GM18517 (cell line): Measurements from ENCODE around the gene CHDH.

Experiments used
- ATAC-seq: cut with Tn5 transposase; IDR thresholded peaks from one replicate; pipeline ENCODE4 v1.9.1; 2021; ENCODE audit warnings: mild to moderate bottlenecking, moderate library complexity; ENCODE audit not compliant: unreplicated experiment

The CHDH gene

DNA sequence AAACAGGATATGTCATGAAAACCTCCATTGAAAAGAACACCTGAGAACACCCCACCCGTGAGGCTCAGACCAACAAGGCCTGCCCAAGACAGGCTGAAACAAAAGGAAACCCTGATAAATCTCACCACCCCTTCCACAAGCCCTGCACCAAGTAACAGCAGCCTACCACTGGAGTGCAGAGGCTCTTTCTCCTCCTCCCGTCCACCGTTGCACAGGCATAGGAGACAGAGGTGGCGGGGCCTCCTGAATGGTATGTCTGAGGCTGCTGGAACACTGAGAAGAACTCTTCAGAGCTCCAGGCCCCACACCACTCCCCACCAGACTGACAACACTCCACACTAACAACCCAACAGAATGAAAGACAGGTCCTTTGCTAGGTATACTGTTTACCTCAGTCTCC, 21.4 kb downstream of the CHDH start:
- no peak for ATAC-seq

DNA sequence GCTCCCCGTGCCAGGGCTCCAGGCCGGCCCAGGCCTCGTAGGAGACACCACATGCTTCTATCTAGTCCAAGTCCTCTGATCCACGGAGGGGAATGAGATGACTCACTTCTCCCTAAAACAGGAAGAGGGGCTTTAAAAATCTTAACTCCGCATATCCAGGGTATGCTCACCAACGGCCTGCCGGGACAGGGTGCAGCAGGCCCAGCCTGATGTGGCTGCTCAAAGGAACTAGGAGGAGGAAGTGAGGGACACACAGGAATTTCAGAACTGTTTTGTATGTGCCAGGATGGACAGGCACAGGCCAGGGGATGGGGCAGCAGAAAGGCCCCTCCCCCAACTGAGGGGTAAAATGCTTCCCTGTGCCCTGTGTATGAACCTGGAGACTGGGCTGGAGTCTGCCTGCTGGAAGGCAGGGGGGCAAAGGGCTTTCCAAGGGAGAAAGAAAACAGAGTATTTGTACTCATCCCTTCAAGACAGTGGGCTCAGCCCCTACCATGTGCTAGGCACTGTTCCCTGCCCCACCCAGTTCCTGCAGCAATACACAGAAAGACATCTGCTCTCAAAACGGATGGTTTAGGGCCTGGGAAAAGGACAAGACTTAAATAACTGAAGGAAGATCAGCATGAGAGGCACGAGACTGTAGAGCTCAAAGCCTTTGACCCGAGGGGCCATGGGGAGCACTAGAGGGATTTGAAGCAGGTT, 22.1 kb downstream of the CHDH start:
- no peak for ATAC-seq

DNA sequence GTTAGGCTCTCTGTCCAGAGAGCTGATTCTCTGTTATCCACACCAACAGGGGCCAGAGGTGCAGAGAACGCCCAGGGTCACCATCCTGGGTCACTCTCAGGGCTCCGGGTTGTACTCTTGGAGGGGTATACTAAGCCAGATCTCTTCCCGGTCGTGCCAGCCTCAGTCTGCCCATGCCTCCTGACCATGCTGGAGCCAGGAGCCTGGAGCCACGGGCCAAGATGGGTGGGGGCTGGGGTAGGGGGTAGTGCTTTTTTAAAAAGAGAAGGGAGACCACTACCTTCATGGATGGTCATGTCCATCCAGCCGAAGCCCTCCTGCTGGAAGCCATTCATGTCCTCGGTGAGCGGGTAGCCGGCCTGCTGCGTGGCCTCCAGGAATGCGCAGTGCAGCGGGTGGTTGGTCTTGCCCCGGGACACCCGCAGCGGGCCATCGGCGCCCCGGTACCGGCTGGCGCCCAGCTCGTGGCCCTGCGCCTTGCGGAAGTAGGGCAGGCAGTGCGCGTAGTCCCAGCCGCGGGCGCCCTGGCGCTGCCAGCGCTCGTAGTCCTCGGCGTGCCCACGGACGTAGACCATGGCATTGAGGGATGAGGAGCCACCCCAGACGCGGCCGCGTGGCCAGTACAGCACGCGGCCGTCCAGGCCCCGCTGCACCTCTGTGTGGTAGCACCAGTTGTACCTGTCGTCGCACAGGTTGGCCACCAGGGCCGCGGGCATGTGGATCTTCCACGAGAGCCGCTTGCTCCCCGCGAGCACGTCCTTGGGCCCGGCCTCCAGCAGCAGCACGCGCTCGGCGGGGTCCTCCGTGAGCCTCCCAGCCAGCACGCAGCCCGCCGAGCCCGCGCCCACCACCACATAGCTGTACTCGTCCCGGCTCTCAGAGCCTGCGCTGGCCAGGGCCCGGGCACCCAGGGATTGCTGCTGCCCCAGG, 22.9 kb downstream of the CHDH start:
- no peak for ATAC-seq

- ATAC-seq: no peak
Measured at GRCh38 chr3:53822331-53822741, 23.9 kb downstream of the CHDH start.

DNA sequence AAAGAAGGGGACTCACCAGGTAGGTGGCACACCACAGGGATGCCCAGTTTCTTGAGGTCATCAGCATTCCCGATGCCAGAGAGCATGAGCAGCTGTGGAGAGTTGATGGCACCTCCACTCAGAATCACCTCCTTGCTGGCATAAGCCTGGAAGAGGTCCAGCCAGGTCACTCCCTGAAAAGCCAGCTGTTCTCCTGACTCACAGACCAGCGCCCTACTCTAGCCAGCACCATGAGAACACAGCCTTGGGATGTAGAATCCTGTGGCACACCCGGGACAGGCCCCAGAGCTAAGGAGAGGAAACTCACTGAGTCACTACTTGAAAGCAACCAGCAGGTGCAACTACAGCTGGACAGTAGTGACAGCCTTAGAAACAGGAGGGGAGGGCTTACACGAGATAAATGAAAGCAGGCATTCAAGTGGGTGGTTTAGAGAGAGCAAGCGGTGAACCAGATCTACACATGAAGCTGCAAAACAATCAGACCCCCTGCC, 24.5 kb downstream of the CHDH start:
- ATAC-seq: no peak

GRCh38 chr3:53820756-53821580, 25.3 kb downstream of the CHDH start:
- ATAC-seq: no peak

- no peak for ATAC-seq
Measured at GRCh38 chr3:53820084-53820483, 26.1 kb downstream of the CHDH start.

- ATAC-seq: no peak
Measured at GRCh38 chr3:53819163-53819868, 26.9 kb downstream of the CHDH start.

- no peak for ATAC-seq
Measured at GRCh38 chr3:53818221-53819162, 27.7 kb downstream of the CHDH start.

GRCh38 chr3:53817809-53818208, 28.4 kb downstream of the CHDH start:
- no peak for ATAC-seq

- no peak for ATAC-seq
Measured at GRCh38 chr3:53817211-53817610, 29.0 kb downstream of the CHDH start.

GRCh38 chr3:53816425-53816824, 29.8 kb downstream of the CHDH start:
- no peak for ATAC-seq

GRCh38 chr3:53815651-53816050, 30.6 kb downstream of the CHDH start:
- no peak for ATAC-seq

DNA sequence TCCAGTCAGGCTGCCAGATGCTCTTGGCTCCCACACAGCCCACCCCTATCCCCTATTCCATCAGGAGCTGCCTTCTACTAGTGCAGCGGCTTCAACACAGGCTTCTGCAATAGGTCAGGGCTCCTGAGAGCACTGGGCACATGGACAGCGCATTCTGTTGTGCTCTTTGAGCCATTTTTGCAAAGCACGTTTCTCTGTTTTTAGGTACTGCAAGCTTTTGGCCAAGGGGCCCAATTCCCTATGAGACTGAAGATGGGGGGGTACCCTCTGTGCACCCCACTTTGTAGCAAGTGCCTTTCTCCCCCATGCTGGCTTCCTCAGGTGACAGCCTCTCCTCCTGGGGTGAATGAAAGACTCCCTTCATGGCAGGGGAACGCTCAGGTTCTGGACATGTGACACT, 31.2 kb downstream of the CHDH start:
- no peak for ATAC-seq

DNA sequence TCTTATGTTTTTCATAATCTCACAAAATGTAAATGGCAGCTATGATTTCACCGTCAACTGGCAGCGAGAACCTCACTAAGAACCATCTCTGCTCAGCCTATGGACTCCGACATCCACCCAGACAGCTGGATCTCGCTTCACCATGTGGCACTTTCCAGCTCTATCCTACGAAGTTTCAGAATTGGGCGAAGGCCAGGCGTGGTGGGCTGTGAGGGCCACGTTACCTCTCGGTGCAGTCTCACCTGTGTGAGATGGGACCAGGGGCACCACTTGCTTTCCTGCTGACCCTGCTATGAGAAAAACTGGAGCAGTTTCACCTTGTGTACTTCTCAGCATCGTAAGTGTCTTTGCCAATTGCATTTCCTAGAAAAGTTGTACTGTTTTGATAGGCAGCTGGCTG, 32.3 kb downstream of the CHDH start:
- ATAC-seq: no peak

DNA sequence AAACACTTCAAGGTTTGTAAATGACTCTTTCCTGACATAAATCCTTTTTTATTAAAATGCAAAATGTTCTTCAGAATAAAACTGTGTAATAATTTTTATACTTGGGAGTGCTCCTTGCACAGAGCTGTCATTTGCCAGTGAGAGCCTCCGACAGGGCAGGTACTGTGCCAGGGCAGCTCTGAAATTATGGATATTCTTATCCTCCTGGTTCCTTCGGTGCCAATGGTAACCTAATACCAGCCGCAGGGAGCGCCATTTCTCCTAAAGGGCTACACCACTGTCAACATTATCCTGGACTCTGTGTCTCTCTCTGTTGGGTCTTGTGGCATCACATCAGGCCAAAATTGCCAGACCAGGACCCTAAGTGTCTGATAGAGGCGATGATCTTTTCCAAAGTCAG, 33.0 kb downstream of the CHDH start:
- no peak for ATAC-seq

DNA sequence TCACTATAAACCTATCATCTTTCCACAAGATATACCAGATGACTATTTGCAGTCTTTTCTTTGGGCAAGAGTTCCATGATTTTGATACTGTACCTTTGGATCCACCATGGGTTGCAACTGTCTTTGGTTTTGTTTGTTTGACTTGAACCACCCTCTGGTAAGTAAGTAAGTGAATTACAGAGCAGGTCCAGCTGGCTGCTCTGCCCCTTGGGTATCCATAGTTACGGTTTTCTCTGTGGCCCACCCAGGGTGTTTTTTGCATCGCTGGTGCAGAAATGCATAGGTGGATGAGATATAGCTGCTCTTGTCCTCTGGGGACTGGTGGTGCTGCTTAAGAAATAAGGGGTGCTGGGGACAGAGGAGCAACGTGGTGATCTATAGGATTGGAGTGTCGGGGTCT, 33.8 kb downstream of the CHDH start:
- ATAC-seq: no peak

- ATAC-seq: no peak
Measured at GRCh38 chr3:53811143-53811927, 34.9 kb downstream of the CHDH start.
